ENCODE data around the gene BPI. TPM values are rescaled to one million over a fixed set of nuclear protein-coding genes. Genes with fewer than 3 reads are reported as not detected.

The BPI gene
- total RNA-seq, 1 experiment from 2014 or later: not detected

- Mint-ChIP-seq H3K9me3 (ENCODE audit: unreplicated experiment) (no peaks in the 10 kb centered on the region), H3K4me3 (ENCODE audit: unreplicated experiment) (no peak overlapping the region), H3K27ac (ENCODE audit: low read depth, unreplicated experiment) (no peak overlapping the region), H3K27me3 (ENCODE audit: insufficient read depth, unreplicated experiment) (peaks cover 29% of the 10 kb centered on the region), H3K4me1 (ENCODE audit: insufficient read depth, unreplicated experiment) (no peaks in the 10 kb centered on the region), H3K36me3 (ENCODE audit: insufficient read depth, unreplicated experiment) (no peaks in the 10 kb centered on the region)
- intact Hi-C loops (cut with micrococcal nuclease): no loop called here
- no peak for TF ChIP-seq CTCF (IDR thresholded peaks at IDR 0.05; ENCODE audit: unreplicated experiment)
- BruUV-seq (replicated peaks): no TSS peak
- POLR2A ChIA-PET: no interaction called here
- CTCF ChIA-PET: interaction anchor here (0.5 kb wide), 1 partner anchor 337 kb away, joined by 4 read pairs; no protein-coding TSS in a partner anchor
- DNase-seq (ENCODE audit: unreplicated experiment): no peak
Measured at GRCh38 chr20:38297916-38298674, 5.9 kb upstream of the BPI start.

DNA sequence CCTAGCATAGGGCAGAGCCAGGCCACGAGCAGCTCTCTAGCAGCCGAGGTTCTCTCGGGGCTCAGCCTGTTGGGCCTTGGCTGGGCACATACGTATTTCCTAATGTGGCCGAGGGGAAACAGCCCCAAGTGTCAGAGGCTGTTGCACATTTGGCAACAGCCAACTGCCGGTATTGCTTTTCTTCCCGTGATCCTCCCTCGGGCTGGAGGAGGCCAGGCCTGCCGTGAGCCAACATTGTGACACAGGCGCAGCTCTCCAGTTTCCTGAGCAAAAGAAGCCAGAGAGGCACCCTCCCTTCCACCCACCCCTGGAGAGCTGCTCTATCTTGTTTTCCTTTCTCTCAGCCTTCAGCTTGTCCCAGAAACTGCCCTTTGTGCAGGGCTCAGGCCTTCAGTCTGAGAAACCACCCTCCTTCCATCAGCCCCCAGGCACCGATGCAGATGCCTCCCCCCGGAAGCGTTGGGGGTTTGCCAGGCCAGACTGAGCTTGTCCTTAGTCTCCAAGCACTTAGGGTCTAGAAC lies 5.1 kb upstream of the BPI start:
- no TSS peak for BruUV-seq (replicated peaks)
- DNase-seq (ENCODE audit: unreplicated experiment): peak; percentile 19
- ChIA-PET CTCF (interaction anchor here (0.6 to 1.6 kb wide), 7 partner anchors 23 to 734 kb away, joined by 3 to 5 read pairs (median 3); no protein-coding TSS in a partner anchor), POLR2A (interaction anchor here (0.5 kb wide), 1 partner anchor 18 kb away, joined by 3 read pairs; no protein-coding TSS in a partner anchor)
- no peaks in the 10 kb centered on the region for H3K36me3 Mint-ChIP-seq (ENCODE audit: insufficient read depth, unreplicated experiment)
- no peaks in the 10 kb centered on the region for H3K9me3 Mint-ChIP-seq (ENCODE audit: unreplicated experiment)
- no peak for TF ChIP-seq CTCF (IDR thresholded peaks at IDR 0.05; ENCODE audit: unreplicated experiment)
- no peaks in the 10 kb centered on the region for H3K4me1 Mint-ChIP-seq (ENCODE audit: insufficient read depth, unreplicated experiment)
- peaks cover 36% of the 10 kb centered on the region for H3K27me3 Mint-ChIP-seq (ENCODE audit: insufficient read depth, unreplicated experiment)
- no peak overlapping the region for H3K27ac Mint-ChIP-seq (ENCODE audit: low read depth, unreplicated experiment)
- intact Hi-C loops (cut with micrococcal nuclease): no loop called here
- H3K4me3 Mint-ChIP-seq (ENCODE audit: unreplicated experiment): no peak overlapping the region

DNA sequence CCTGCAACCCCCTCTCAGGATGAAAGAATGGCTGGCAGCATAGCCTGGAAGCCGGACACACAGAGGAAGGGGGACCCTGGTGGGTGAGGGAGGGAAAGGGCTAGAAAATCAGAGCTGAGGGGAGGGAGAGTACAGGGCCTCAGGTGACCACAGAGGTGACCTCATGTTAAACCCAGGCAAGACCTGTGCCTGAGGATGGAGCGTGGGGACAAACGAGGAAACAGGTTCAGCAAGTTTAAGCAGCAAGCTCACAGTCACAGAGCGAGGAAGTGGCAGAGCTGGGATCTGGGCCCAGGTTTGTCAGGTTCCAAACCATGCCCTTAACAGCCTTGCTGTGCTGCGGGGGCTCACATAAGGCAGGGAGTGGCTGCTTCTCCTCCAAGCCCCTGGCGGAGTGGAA lies 4.0 kb upstream of the BPI start:
- DNase-seq (ENCODE audit: unreplicated experiment): no peak
- intact Hi-C loops (cut with micrococcal nuclease): no loop called here
- no peak overlapping the region for H3K27ac Mint-ChIP-seq (ENCODE audit: low read depth, unreplicated experiment)
- TF ChIP-seq CTCF (IDR thresholded peaks at IDR 0.05; ENCODE audit: unreplicated experiment): no peak
- ChIA-PET POLR2A (no interaction called here), CTCF (interaction anchor here (0.6 to 1.6 kb wide), 6 partner anchors 22 to 746 kb away, joined by 3 to 6 read pairs (median 4); no protein-coding TSS in a partner anchor)
- H3K36me3 Mint-ChIP-seq (ENCODE audit: insufficient read depth, unreplicated experiment): no peaks in the 10 kb centered on the region
- no peak overlapping the region for H3K4me3 Mint-ChIP-seq (ENCODE audit: unreplicated experiment)
- H3K9me3 Mint-ChIP-seq (ENCODE audit: unreplicated experiment): no peaks in the 10 kb centered on the region
- no peaks in the 10 kb centered on the region for H3K4me1 Mint-ChIP-seq (ENCODE audit: insufficient read depth, unreplicated experiment)
- BruUV-seq (replicated peaks): no TSS peak
- peaks cover 37% of the 10 kb centered on the region for H3K27me3 Mint-ChIP-seq (ENCODE audit: insufficient read depth, unreplicated experiment)

DNA sequence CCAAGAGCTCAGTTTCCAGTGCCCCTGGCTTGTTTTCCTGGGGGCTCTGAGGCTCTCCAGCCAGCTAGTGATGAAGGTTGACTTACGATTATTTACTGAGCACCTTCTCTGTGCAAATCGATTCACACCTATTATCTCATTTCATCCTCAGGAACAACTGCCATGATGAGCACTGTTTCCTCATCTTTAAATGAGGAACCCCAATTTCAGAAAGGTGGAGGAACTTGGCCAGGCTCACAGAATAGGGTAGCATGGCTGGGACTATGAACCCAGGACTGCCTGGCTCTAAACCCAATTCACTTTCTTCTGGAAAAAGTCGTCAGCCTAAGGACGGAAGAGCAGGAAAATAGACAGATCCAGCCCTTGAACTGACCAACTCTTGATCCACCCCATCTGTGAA lies 3.5 kb upstream of the BPI start:
- intact Hi-C loops (cut with micrococcal nuclease): no loop called here
- H3K9me3 Mint-ChIP-seq (ENCODE audit: unreplicated experiment): no peaks in the 10 kb centered on the region
- ChIA-PET POLR2A (no interaction called here), CTCF (interaction anchor here (0.6 to 1.6 kb wide), 6 partner anchors 21 to 736 kb away, joined by 3 to 6 read pairs (median 4); no protein-coding TSS in a partner anchor)
- no peak overlapping the region for H3K4me3 Mint-ChIP-seq (ENCODE audit: unreplicated experiment)
- no peak overlapping the region for H3K27ac Mint-ChIP-seq (ENCODE audit: low read depth, unreplicated experiment)
- peaks cover 37% of the 10 kb centered on the region for H3K27me3 Mint-ChIP-seq (ENCODE audit: insufficient read depth, unreplicated experiment)
- BruUV-seq (replicated peaks): no TSS peak
- H3K4me1 Mint-ChIP-seq (ENCODE audit: insufficient read depth, unreplicated experiment): no peaks in the 10 kb centered on the region
- TF ChIP-seq CTCF (IDR thresholded peaks at IDR 0.05; ENCODE audit: unreplicated experiment): no peak
- no peak for DNase-seq (ENCODE audit: unreplicated experiment)
- H3K36me3 Mint-ChIP-seq (ENCODE audit: insufficient read depth, unreplicated experiment): no peaks in the 10 kb centered on the region
